Osteoblast (primary cell): Measurements from ENCODE around the gene DHRS4L2. TPM values are rescaled to one million over a fixed set of nuclear protein-coding genes. Genes with fewer than 3 reads are reported as not detected.
"Not testable (repeated sequence)": the region's sequence is repeated elsewhere in the genome, so short reads cannot be mapped to it uniquely, and the experiment has no call there.

Experiments used
- DNase-seq: peaks from one replicate; pipeline ENCODE4 v3.0.0; 2011; ENCODE audit warnings: low spot score, mixed read lengths; ENCODE audit not compliant: insufficient read length; ENCODE audit errors: missing footprints
- H2AFZ ChIP-seq: 2 replicates; pipeline ENCODE4 v1.6.0; 2011; ENCODE audit warnings: mild to moderate bottlenecking, low read length
- H3K27ac ChIP-seq: 2 replicates; pipeline ENCODE4 v1.5.1; 2011; ENCODE audit warnings: mild to moderate bottlenecking, low read depth, low read length, moderate library complexity
- H3K27me3 ChIP-seq: 2 replicates; pipeline ENCODE4 v1.6.0; 2012; ENCODE audit warnings: mild to moderate bottlenecking, control low read depth, inconsistent platforms, low read length, moderate library complexity; ENCODE audit not compliant: insufficient read depth
- H3K36me3 ChIP-seq: 2 replicates; pipeline ENCODE4 v1.5.1; 2011; ENCODE audit warnings: mild to moderate bottlenecking, low read length, control low read depth, moderate library complexity; ENCODE audit not compliant: insufficient read depth
- H3K4me1 ChIP-seq: 2 replicates; pipeline ENCODE4 v1.5.1; 2011; ENCODE audit warnings: mild to moderate bottlenecking, low read length, control low read depth, moderate library complexity; ENCODE audit not compliant: insufficient read depth
- H3K4me2 ChIP-seq: 2 replicates; pipeline ENCODE4 v1.6.0; 2011; ENCODE audit warnings: mild to moderate bottlenecking, low read length; ENCODE audit not compliant: insufficient read depth
- H3K4me3 ChIP-seq: fragments of 200-600 bp; sonication (generic); 3 replicates; pipeline ENCODE4 v1.5.1; 2012; ENCODE audit warnings: mild to moderate bottlenecking, low read length, inconsistent platforms; ENCODE audit not compliant: insufficient read depth
- H3K79me2 ChIP-seq: 2 replicates; pipeline ENCODE4 v1.6.0; 2012; ENCODE audit warnings: mild to moderate bottlenecking, low read length, control low read depth, inconsistent platforms; ENCODE audit not compliant: insufficient read depth
- H3K9me3 ChIP-seq: 2 replicates; pipeline ENCODE4 v1.5.1; 2011; ENCODE audit warnings: low read depth, low read length, control low read depth
- H4K20me1 ChIP-seq: 2 replicates; pipeline ENCODE4 v1.6.0; 2012; ENCODE audit warnings: mild to moderate bottlenecking, low read length, control low read depth; ENCODE audit not compliant: insufficient read depth
- total RNA-seq: library from RNA; depleted of rRNA; stranded (reverse); fragments of >200 nt; gene quantifications from 2 replicates; pipeline ENCODE4 v1.2.3, GENCODE V29; 2012
- TF ChIP-seq, protein P1 (sequence below): IDR thresholded peaks from 2 replicates; pipeline ENCODE4 v1.5.1; 2011; ENCODE audit warnings: mild to moderate bottlenecking, low read depth, low read length, moderate library complexity; ENCODE audit errors: extremely low read depth

The DHRS4L2 gene
- total RNA-seq = 9.0 and 9.7 TPM in 2 replicates

DNA sequence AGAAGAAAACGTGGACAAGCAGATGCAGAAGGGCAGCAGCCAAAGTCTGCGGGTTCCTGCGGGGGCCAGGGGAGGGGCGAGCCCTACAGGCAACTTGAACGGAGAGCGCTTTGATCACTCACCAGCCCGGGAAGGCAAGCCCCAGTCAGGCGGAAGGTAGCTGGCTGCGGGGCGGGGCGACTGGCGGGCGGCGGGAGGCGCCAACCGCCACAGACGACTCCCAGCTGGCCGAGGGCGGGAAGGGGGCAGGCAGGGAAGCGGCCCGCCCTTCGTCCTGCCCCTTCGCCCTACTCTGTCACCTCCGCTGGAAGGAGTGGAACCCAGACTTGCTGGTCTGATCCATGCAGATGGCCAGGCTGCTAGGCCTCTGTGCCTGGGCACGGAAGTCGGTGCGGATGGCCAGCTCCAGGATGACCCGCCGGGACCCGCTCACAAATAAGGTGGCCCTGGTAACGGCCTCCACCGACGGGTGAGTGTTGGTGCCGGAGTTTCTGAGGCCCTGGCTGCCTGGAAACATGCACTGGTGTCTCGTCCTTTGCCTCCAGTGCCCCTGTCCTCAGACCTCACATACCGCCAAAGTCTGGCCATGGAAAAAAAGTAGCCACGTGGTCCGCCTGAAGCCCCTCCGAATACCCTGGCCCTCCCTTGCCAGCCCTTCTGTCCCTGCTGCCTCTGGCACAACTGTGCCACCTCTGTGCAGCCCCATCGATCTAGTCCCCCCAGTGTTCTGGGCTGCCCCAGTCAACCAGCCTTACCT lies at the start of gene DHRS4L2:
Gene DHRS4L2 (plus strand): TSS at position 323 of the 757 bp plus-strand sequence. CDS start 19 bp downstream, at position 342.
- Histone ChIP-seq H2AFZ (peak within 1 kb of the TSS; percentile 91), H3K4me2 (peak within 1 kb of the TSS; percentile 80), H3K4me3 (peak within 1 kb of the TSS; percentile 69)
- H3K9me3 ChIP-seq, H3K27ac ChIP-seq, H3K4me1 ChIP-seq, H3K27me3 ChIP-seq, H3K36me3 ChIP-seq, H4K20me1 ChIP-seq, H3K79me2 ChIP-seq: not testable (repeated sequence)
- peak; percentile 88 for DNase-seq

- Histone ChIP-seq H3K9me3 (no peaks in the 10 kb centered on the region), H3K27me3 (no peaks in the 10 kb centered on the region), H4K20me1 (no peaks in the 10 kb centered on the region), H3K27ac (no peak overlapping the region), H3K79me2 (no peaks in the 10 kb centered on the region), H2AFZ (no peak overlapping the region), H3K4me3 (no peak overlapping the region), H3K4me2 (no peak overlapping the region), H3K4me1 (no peaks in the 10 kb centered on the region), H3K36me3 (no peaks in the 10 kb centered on the region)
- no peak for DNase-seq
- TF ChIP-seq, protein P1, sequence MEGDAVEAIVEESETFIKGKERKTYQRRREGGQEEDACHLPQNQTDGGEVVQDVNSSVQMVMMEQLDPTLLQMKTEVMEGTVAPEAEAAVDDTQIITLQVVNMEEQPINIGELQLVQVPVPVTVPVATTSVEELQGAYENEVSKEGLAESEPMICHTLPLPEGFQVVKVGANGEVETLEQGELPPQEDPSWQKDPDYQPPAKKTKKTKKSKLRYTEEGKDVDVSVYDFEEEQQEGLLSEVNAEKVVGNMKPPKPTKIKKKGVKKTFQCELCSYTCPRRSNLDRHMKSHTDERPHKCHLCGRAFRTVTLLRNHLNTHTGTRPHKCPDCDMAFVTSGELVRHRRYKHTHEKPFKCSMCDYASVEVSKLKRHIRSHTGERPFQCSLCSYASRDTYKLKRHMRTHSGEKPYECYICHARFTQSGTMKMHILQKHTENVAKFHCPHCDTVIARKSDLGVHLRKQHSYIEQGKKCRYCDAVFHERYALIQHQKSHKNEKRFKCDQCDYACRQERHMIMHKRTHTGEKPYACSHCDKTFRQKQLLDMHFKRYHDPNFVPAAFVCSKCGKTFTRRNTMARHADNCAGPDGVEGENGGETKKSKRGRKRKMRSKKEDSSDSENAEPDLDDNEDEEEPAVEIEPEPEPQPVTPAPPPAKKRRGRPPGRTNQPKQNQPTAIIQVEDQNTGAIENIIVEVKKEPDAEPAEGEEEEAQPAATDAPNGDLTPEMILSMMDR = no peak
These were observed 49.0 kb upstream of the DHRS4L2 start for GRCh38 chr14:23939607-23940326.

- H3K4me3 ChIP-seq = no peak overlapping the region
- no peak overlapping the region for H3K27ac ChIP-seq
- no peaks in the 10 kb centered on the region for H3K27me3 ChIP-seq
- H3K4me1 ChIP-seq = no peaks in the 10 kb centered on the region
- DNase-seq = no peak
- no peaks in the 10 kb centered on the region for H3K9me3 ChIP-seq
- H3K36me3 ChIP-seq = no peaks in the 10 kb centered on the region
- H4K20me1 ChIP-seq = no peaks in the 10 kb centered on the region
- TF ChIP-seq, protein P1 = no peak
- no peaks in the 10 kb centered on the region for H3K79me2 ChIP-seq
- H2AFZ ChIP-seq = no peak overlapping the region
- H3K4me2 ChIP-seq = no peak overlapping the region
These were observed 47.5 kb upstream of the DHRS4L2 start for GRCh38 chr14:23941230-23941629.

GRCh38 chr14:23941669-23942068 lies 47.1 kb upstream of the DHRS4L2 start:
- H2AFZ ChIP-seq = no peak overlapping the region
- H3K4me2 ChIP-seq = no peak overlapping the region

More at GRCh38 chr14:23941669-23942068, 47.1 kb upstream of the DHRS4L2 start:
- H4K20me1 ChIP-seq = no peaks in the 10 kb centered on the region
- H3K79me2 ChIP-seq = no peaks in the 10 kb centered on the region
- H3K9me3 ChIP-seq = no peaks in the 10 kb centered on the region
- no peak overlapping the region for H3K27ac ChIP-seq
- no peak for DNase-seq
- no peaks in the 10 kb centered on the region for H3K4me1 ChIP-seq
- no peak overlapping the region for H3K4me3 ChIP-seq
- no peaks in the 10 kb centered on the region for H3K27me3 ChIP-seq
- no peaks in the 10 kb centered on the region for H3K36me3 ChIP-seq
- TF ChIP-seq, protein P1 = no peak
